Gastrocnemius medialis (tissue), 4 donors: Measurements from ENCODE around the gene GDF9. TPM values are rescaled to one million over a fixed set of nuclear protein-coding genes. Genes with fewer than 3 reads are reported as not detected.

Source experiments
- ATAC-seq, 2 donors: fragments of 150-250 bp; one replicate each; pipeline ENCODE4 v1.9.1; 2016
- DNase-seq, 2 donors: peaks; one replicate each; pipeline ENCODE4 v3.0.0-alpha.2; 2019
- H3K27ac ChIP-seq, 4 donors: fragments of 200-600 bp; sonication (generic); 1 replicate in 1 of 4; 2 replicates in 3 of 4; pipeline ENCODE4 v1.5.1; 2016 to 2018; ENCODE audit warnings: mild to moderate bottlenecking in 2 of 4, moderate library complexity in 1 of 4
- H3K27me3 ChIP-seq, 3 donors: fragments of 200-600 bp; sonication (generic) in 2 of 3; 1 replicate in 1 of 3; 2 replicates in 2 of 3; pipeline versions ENCODE4 v1.5.1 to v1.6.0; 2016 to 2019; ENCODE audit warnings: mild to moderate bottlenecking in 1 of 3, moderate library complexity in 1 of 3
- H3K36me3 ChIP-seq, 2 donors: fragments of 200-600 bp; sonication (generic) in 1 of 2; one replicate each; pipeline ENCODE4 v1.5.1; 2017 to 2018
- H3K4me1 ChIP-seq, 2 donors: fragments of 200-600 bp; sonication (generic) in 1 of 2; one replicate each; pipeline ENCODE4 v1.5.1; 2016 to 2017; ENCODE audit warnings: mild to moderate bottlenecking in 2 of 2
- H3K4me3 ChIP-seq, 4 donors: fragments of 200-600 bp; sonication (generic) in 3 of 4; 1 replicate in 1 of 4; 2 replicates in 3 of 4; pipeline ENCODE4 v1.5.1; 2016 to 2019; ENCODE audit warnings: mild to moderate bottlenecking in 2 of 4
- H3K9me3 ChIP-seq, 3 donors: fragments of 200-600 bp; sonication (generic) in 2 of 3; 1 replicate in 1 of 3; 2 replicates in 2 of 3; pipeline ENCODE4 v1.5.1; 2016 to 2019
- CTCF ChIP-seq, 5 experiments: fragments of 450-650 bp in 3 of 5; fragments of 200-600 bp in 2 of 5; sonication (generic) in 2 of 5; IDR thresholded peaks in 4 of 5; conservative IDR thresholded peaks in 1 of 5; 1 replicate in 4 of 5; 2 replicates in 1 of 5; pipeline ENCODE4 v1.5.1; 2016 to 2019; ENCODE audit warnings: antibody characterized with exemption in 5 of 5, mild to moderate bottlenecking in 3 of 5, moderate library complexity in 3 of 5
- POLR2A ChIP-seq, 2 donors: fragments of 450-650 bp; IDR thresholded peaks; one replicate each; pipeline ENCODE4 v1.6.1; 2017; ENCODE audit warnings: antibody characterized with exemption in 2 of 2, mild to moderate bottlenecking in 2 of 2, moderate library complexity in 2 of 2
- in situ Hi-C, 4 donors: fragments of 200-750 bp; cut with MboI; loops; one replicate each; pipeline versions ENCODE4 v1.15.0 to v1.8.0; 2017; ENCODE audit warnings: low sequenced_read_pairs in 4 of 4
- intact Hi-C: fragments of 100-400 bp; cut with DNase I; formaldehyde crosslinking; loops from one replicate; pipeline ENCODE4 v1.15.1; 2023; ENCODE audit warnings: low total_unique reads
- total RNA-seq, 4 donors: library from RNA; depleted of rRNA; stranded (reverse); fragments of >200 nt; gene quantifications; one replicate each; pipeline versions ENCODE4 v1.1.0 to v1.2.3, GENCODE V29; 2016

GDF9 gene
- total RNA-seq, 4 donors from 2014 or later: 0.13 to 2.5 (median 0.46) TPM; not detected in 1

- no peaks in the 10 kb centered on the region for H3K27me3 ChIP-seq
- intact Hi-C loops (no loop called here), in situ Hi-C loops (no loop called here)
- no peaks in the 10 kb centered on the region for H3K36me3 ChIP-seq
- no peak for TF ChIP-seq CTCF (IDR thresholded peaks at IDR 0.05 in 4 of 5, conservative IDR thresholded peaks at IDR 0.05 in 1 of 5)
- no peak for TF ChIP-seq POLR2A (IDR thresholded peaks at IDR 0.05)
- peak overlapping the region; percentile 9 to 48 (median 36) for H3K27ac ChIP-seq
- DNase-seq (no peak), ATAC-seq (no peak)
- H3K4me3 ChIP-seq: no peak overlapping the region
- no peaks in the 10 kb centered on the region for H3K4me1 ChIP-seq
- no peaks in the 10 kb centered on the region for H3K9me3 ChIP-seq
Measured at GRCh38 chr5:132839426-132840301, 26.6 kb downstream of the GDF9 start.

- ATAC-seq (no peak), DNase-seq (no peak)
- in situ Hi-C loops (no loop called here), intact Hi-C loops (no loop called here)
- H3K36me3 ChIP-seq: no peaks in the 10 kb centered on the region
- H3K27ac ChIP-seq: no peak overlapping the region
- no peaks in the 10 kb centered on the region for H3K27me3 ChIP-seq
- H3K9me3 ChIP-seq: no peaks in the 10 kb centered on the region
- TF ChIP-seq CTCF (IDR thresholded peaks at IDR 0.05 in 4 of 5, conservative IDR thresholded peaks at IDR 0.05 in 1 of 5) (no peak), POLR2A (IDR thresholded peaks at IDR 0.05) (no peak)
- H3K4me1 ChIP-seq: no peaks in the 10 kb centered on the region
- no peak overlapping the region for H3K4me3 ChIP-seq
Measured at GRCh38 chr5:132838516-132839282, 27.6 kb downstream of the GDF9 start.

GRCh38 chr5:132837868-132838267 is 28.4 kb downstream of the GDF9 start:
- Histone ChIP-seq H3K27me3 (no peaks in the 10 kb centered on the region), H3K9me3 (no peaks in the 10 kb centered on the region), H3K4me1 (no peaks in the 10 kb centered on the region), H3K4me3 (no peak overlapping the region), H3K27ac (no peak overlapping the region), H3K36me3 (no peaks in the 10 kb centered on the region)
- DNase-seq: no peak
- intact Hi-C loops: no loop called here
- TF ChIP-seq CTCF (IDR thresholded peaks at IDR 0.05 in 4 of 5, conservative IDR thresholded peaks at IDR 0.05 in 1 of 5): no peak
- TF ChIP-seq POLR2A (IDR thresholded peaks at IDR 0.05): no peak
- in situ Hi-C loops: no loop called here
- no peak for ATAC-seq

GRCh38 chr5:132836852-132837251 is 29.4 kb downstream of the GDF9 start:
- Histone ChIP-seq H3K9me3 (no peaks in the 10 kb centered on the region), H3K4me1 (no peaks in the 10 kb centered on the region), H3K4me3 (no peak overlapping the region), H3K27ac (no peak overlapping the region), H3K36me3 (no peaks in the 10 kb centered on the region), H3K27me3 (no peaks in the 10 kb centered on the region)
- TF ChIP-seq POLR2A (IDR thresholded peaks at IDR 0.05): no peak
- no peak for TF ChIP-seq CTCF (IDR thresholded peaks at IDR 0.05 in 4 of 5, conservative IDR thresholded peaks at IDR 0.05 in 1 of 5)
- in situ Hi-C loops (no loop called here), intact Hi-C loops (no loop called here)
- no peak for ATAC-seq
- no peak for DNase-seq
